ENCODE measurements around the gene AMACR.

Gene AMACR

GRCh38 chr5:34007621-34008600, at the start of gene AMACR:
Gene AMACR, minus strand, starts transcription at chr5:34008050. Its CDS starts 31 bp downstream, at chr5:34008019.
- DNase-seq (ENCODE audit: low spot score), result peak; percentile 52

- DNase-seq (ENCODE audit: low spot score), result no peak
These were observed 49.7 kb upstream of the AMACR start for GRCh38 chr5:34057569-34057968.

DNA sequence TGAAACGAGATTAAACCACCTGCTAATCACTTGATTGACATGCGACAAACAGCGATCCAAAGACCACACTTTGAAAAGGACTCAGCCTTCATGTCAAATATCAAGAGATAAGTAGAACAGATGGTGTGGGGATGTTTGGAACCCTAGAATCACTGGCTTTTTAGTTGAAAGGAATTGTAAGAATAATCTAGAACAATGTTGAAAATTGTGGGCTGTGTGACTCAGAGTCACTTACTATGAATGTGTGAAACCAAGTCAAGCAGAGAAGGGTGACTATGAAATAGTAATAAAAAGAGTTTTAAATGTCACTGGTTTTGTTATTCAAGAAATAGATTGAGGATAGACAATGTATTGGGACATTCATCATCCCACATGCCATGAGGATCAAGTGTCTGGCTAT, 49.3 kb upstream of the AMACR start:
- no peak for DNase-seq (ENCODE audit: low spot score)

GRCh38 chr5:34055667-34056066, 47.8 kb upstream of the AMACR start:
- DNase-seq (ENCODE audit: low spot score), result no peak

- no peak for DNase-seq (ENCODE audit: low spot score)
These were observed 46.5 kb upstream of the AMACR start for GRCh38 chr5:34054400-34054729.

GRCh38 chr5:34053571-34054399, 45.9 kb upstream of the AMACR start:
- no peak for DNase-seq (ENCODE audit: low spot score)

DNA sequence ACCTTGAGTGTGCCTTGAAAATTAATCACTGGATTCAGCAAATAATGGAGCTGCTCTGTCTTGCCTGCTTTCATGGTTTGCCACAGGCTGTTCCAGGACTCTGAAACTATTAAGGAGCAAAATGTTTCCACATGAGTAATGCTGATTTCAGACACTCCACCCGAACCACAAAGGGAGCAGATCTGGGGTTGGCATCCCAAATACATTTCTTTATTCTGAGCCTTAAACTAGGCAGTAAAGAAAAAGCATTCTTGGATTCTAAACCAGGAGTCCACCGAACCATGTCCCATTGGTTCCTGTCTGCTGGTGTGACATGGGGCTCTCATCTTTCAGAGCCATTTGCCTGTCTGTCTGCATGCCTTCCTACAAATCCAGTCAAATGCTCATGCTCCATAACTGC, 45.3 kb upstream of the AMACR start:
- DNase-seq (ENCODE audit: low spot score), result no peak

- DNase-seq (ENCODE audit: low spot score), result no peak
These were observed 43.6 kb upstream of the AMACR start for GRCh38 chr5:34051374-34051980.

- DNase-seq (ENCODE audit: low spot score), result no peak
These were observed 40.1 kb upstream of the AMACR start for GRCh38 chr5:34047774-34048572.

GRCh38 chr5:34047143-34047542, 39.3 kb upstream of the AMACR start:
- DNase-seq (ENCODE audit: low spot score), result no peak

DNA sequence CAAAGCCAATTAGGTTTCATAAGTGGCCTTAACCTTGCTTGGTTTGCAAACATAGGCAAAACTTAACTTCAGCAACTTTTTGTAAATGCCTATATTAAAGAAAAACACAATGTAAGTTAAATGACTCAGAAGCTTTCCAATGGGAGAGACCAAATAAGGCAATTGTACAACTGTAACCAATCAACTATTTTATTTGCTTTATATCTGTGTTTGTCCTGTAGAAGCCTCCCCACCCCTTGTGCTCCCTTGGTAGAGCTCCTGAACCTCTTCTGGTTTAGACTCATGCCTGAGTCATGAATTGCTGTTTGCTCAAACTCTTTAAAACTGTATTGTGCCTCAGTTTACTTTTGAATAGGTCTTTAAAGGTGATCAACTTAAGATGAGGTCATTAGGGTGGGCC, 38.1 kb upstream of the AMACR start:
- DNase-seq (ENCODE audit: low spot score), result no peak

DNA sequence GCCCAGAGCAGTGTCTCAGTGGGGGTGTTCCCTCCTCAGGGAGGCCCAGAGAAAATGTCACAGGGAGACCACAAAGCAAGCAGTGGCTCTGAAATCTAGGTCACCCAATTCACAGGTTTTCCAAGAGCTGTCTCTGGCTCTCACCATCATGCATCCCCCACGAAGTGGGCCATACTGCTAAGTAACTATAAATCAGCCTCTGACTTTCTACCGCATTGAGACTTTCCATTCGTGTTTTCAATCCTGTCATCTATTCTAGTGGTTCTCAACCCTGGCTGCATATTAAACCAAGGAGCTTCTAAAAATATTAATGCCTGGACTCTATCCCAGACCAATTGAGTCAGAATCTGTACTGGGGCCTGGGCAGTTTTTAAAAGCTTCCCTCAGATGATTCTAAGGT, 37.2 kb upstream of the AMACR start:
- no peak for DNase-seq (ENCODE audit: low spot score)

DNA sequence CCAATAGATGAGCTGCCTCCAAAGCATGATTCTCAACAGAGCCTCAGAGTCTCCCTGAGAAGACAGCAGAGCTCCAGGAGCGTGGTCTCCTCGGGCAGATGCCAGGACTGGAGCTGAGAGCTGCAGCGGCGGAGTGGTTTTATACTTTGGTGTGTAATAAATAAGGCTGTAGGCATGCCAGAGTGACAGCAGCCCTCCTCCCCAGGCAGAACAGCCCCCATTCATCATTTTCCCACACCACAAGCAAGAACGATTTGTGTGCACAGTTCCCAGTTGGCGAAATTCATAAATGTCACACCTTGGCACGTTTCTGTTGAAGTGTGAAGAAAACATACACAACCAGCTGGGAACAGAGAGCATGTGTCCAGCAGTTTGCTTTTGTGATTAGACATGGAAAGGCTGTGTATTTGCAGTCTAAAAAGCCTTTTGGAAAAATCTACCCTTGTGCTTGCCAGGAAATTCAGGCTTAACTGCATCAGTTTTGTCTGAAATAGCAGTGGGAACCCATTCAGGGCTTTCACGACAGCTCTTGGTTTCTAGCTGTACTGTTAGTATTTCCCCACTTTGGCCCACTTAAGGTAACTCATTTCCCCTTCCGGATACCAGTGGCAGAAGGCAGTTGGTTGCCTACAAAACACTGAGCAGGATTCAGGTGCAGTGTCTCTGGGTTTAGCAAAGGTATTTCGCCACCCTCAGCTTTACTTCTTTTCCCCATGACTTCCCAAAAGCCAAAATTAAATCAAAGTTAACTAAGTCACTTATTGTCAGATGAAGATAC, 35.4 kb upstream of the AMACR start, which contains the start of gene C1QTNF3:
Gene C1QTNF3, minus strand, starts transcription at position 115 of the 778 bp plus-strand sequence. Its CDS starts 88 bp downstream, at position 27.
- DNase-seq (ENCODE audit: low spot score), result no peak

DNA sequence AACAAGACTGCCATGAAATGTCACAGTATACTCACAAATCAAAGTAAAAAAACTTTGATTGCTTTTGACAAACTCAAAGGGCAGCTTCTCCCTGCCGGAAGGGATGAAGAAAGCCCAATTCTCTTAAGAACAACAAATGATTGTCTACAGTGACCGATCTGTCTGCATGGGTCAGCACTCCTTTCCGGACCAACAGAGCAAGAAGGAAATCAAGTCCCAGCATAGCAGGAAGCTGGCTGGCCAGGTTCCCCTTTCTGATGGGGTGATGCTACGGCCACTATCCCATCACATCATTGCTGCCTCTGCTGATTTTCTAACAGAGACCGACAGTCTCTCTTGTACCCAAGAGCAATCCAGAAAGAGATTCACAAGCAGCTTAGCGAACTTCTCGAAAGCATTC, 34.5 kb upstream of the AMACR start:
- DNase-seq (ENCODE audit: low spot score), result no peak

DNA sequence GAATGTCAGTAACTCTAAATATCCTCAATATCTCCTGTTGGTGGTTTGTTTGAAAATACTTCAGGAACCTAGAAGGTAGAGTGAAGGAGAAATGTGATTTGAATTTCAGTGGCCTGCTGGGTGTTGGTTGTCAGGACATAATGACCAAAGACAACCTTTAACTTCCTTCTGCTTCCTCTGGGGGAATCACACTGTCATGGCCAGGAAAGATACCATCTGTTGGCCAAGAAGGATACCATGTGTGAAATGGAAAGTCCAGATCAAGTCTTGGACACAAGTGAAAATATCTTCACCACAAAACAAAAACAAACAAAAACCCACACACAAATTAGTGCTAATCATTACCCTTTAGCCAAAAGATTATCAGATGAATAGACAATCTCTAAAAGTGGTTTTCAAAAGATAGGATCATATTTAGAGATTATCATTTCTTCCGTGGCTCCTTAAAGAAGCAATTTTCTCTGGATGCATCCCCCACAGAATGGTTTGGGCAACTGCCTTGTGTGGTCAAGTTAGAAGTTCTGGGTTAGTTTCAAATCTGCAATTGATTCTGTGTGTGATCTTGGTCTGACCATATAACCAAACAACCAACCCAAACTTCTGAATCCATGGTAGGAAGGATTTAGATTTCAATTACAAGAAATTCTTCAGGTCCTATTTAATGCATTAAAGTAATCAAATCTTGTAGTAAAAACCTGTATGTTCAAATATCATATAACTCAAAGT, 33.6 kb upstream of the AMACR start:
- DNase-seq (ENCODE audit: low spot score), result no peak

GRCh38 chr5:34040472-34040871, 32.6 kb upstream of the AMACR start:
- DNase-seq (ENCODE audit: low spot score), result no peak

DNA sequence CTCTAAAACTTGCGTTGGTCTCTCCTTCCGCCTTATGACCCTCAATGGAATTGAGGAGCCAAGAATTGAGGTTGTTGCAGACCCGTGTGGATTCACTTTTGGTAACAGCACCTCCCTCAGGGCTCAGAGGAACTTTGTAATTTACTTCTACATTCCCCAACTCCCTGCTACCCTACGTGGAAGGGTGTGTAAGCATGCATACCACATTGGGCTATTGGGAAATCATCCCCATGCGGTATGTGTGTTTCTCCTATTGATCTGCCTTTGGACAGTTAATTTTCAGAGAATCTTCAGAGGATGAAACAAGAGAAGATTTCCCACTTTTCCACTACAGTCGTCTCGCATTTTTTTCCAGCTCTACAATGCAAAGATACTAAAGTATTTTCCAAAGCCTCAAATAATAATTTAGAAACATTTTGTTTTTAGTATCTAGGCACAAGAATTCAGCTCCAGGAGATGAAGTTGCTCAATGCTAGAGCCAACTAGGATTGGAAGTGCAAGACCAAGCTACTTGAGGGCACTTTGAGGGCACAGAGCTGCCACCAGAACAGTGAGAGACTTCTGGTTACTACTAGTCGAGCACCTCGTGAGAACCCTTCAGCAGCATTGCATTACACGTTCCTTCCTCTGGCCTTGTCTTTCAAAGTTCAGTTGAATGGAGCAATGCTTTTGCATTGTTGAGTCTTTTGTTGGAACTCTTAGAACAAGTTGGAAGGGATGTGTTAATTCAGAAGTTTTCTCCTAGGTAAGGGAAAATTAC, 31.7 kb upstream of the AMACR start:
- no peak for DNase-seq (ENCODE audit: low spot score)

DNA sequence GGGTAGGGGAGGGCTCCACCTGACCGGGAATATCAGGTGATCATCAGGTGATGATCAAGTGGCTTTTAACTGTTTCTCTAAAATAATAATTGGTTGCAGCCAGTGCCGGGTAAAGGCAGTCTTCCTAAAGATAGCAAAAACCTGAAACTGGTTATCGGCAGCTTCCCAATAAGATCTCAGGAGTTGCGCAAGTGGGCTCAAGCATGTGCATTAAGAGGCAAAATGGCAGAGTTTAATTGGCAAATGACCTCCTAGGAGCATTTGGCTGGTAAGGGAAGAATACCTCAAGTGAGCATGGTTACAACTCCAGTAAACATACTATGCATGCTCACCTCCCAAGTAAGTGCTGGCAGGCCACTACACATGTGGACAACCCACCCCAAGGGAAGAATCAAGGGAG, 31.0 kb upstream of the AMACR start:
- no peak for DNase-seq (ENCODE audit: low spot score)

DNA sequence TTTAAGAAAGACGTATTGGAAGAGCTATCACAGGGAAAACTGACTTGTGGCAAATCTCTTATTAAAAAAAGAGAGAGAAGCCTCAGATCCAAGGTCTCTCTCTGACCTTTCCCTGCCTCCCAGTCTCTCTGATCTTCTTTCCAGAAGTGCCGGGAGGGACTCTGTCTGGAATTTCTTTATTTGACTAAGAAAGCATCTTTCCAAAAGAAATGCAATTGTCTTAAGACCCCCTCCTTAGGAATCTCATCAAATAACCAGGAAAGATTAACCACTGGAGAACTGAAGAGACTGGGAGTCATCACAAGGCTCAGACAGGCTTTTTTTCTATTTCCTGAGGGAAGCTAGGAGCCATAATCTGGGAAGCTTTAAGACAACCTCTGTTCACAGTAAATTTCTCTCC, 30.5 kb upstream of the AMACR start:
- no peak for DNase-seq (ENCODE audit: low spot score)

Measured in hematopoietic multipotent progenitor cell treated with erythropoietin and hydrocortisone succinate and interleukin-3 and kit ligand, for 15 days (in vitro differentiated cells).